ENCODE measurements around the gene LRRC25. TPM values are rescaled to one million over a fixed set of nuclear protein-coding genes. Genes with fewer than 3 reads are reported as not detected.

Gene LRRC25
- total RNA-seq, 6 donors from 2014 or later = 4.0 to 49.4 (median 24.0) TPM

DNA sequence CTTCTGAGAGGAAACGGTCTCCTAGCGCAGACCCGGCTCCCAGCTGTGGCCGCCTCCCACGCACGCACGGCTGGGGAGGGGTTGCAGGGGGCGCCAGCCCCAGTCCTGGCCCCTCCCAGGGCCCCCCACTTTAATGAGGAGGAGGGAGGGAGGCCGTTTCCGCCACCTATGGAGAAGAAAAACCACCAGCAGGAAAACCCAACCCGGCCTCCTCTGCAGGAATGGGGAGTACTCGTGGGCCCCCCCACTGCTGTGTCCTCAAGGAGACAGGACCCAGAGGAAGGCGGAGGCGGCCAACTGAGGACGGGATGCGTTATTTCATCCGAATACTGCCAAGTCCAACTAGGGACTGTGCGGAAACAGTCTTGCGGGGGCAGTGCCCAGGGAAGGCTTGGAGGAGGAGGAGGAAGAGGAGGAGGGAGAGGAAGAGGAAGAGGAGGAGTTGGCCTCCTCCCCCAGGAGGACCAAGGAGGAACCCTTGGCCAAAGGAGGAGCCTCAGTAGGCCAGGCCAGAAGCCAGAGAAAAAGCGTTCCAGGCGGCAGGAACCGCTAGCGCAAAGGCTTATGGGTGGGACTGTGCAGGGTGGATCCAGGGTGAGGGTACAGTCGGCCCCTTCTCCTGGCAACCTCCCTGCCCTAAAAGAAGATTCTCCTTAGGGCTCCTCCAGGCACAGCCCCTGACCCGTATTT, 17.9 kb upstream of the LRRC25 start:
- 14 to 41% methylated on average over 20 to 25 of the region's 25 CpGs for WGBS, 2 donors
- Histone ChIP-seq H3K27ac (peak overlapping the region; percentile 87 to 94 (median 91)), H3K36me3 (no peaks in the 10 kb centered on the region), H3K9me3 (no peaks in the 10 kb centered on the region), H3K4me1 (peaks cover 49 to 63% (median 52%) of the 10 kb centered on the region in 4 donors), H3K4me3 (peak overlapping the region in 3 of 4 donors; percentile 18 to 38 (median 37)), H3K27me3 (no peaks in the 10 kb centered on the region)
- ATAC-seq (ENCODE audit: low FRiP score in 2 of 2) = peak; percentile 15 to 19
- TF ChIP-seq POLR2A (IDR thresholded peaks at IDR 0.05) = peak in 1 of 4 donors; percentile 59
- TF ChIP-seq POLR2AphosphoS5 (IDR thresholded peaks at IDR 0.05) = peak; percentile 68 to 76
- TF ChIP-seq, protein P1, sequence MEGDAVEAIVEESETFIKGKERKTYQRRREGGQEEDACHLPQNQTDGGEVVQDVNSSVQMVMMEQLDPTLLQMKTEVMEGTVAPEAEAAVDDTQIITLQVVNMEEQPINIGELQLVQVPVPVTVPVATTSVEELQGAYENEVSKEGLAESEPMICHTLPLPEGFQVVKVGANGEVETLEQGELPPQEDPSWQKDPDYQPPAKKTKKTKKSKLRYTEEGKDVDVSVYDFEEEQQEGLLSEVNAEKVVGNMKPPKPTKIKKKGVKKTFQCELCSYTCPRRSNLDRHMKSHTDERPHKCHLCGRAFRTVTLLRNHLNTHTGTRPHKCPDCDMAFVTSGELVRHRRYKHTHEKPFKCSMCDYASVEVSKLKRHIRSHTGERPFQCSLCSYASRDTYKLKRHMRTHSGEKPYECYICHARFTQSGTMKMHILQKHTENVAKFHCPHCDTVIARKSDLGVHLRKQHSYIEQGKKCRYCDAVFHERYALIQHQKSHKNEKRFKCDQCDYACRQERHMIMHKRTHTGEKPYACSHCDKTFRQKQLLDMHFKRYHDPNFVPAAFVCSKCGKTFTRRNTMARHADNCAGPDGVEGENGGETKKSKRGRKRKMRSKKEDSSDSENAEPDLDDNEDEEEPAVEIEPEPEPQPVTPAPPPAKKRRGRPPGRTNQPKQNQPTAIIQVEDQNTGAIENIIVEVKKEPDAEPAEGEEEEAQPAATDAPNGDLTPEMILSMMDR (IDR thresholded peaks at IDR 0.05) = no peak
- peak in 1 of 2 donors; percentile 83 for DNase-seq

DNA sequence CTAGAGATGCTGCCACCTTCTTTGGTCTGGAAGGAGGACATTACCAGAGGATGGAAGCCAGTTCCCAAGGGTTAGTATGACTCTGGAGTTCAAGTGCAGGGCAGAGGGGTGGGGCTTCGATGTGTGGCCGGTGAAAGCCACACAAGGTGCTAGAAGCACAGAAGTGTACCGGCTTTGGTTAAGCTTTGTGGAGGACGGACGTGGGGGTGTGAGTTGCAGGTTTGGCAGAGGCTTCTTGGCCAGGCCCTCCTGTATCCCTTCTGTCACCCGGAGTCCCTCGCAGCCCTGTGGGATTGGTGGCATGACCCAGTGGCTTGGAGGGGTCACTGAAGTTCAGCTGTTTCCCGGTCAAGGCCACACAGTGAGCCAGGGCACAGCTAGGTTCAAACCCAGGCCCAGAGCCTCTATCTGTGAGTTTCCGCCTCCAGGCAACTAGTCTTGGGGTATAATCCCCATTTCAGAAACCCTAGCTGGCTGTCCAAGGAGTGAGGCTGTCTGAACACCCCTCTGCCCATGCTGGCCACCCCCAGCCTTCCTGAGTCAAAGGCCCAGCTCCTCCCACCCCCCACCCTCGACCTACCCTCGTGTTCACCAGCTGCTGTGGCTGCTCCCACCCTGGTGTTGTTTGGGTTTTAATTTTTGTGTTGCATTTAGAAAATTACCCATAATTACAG, 17.2 kb upstream of the LRRC25 start:
- H3K27me3 ChIP-seq = no peaks in the 10 kb centered on the region
- ATAC-seq (ENCODE audit: low FRiP score in 2 of 2) (no peak), DNase-seq (no peak)
- no peaks in the 10 kb centered on the region for H3K9me3 ChIP-seq
- WGBS, 2 donors = 8 to 13% methylated on average over 7 to 11 of the region's 11 CpGs
- peak overlapping the region in 3 of 4 donors; percentile 18 to 38 (median 37) for H3K4me3 ChIP-seq
- H3K36me3 ChIP-seq = no peaks in the 10 kb centered on the region
- TF ChIP-seq POLR2AphosphoS5 (IDR thresholded peaks at IDR 0.05) = no peak
- TF ChIP-seq, protein P1 (IDR thresholded peaks at IDR 0.05) = no peak
- H3K4me1 ChIP-seq = peaks cover 45 to 57% (median 47%) of the 10 kb centered on the region in 4 donors
- H3K27ac ChIP-seq = peak overlapping the region; percentile 87 to 94 (median 91)

DNA sequence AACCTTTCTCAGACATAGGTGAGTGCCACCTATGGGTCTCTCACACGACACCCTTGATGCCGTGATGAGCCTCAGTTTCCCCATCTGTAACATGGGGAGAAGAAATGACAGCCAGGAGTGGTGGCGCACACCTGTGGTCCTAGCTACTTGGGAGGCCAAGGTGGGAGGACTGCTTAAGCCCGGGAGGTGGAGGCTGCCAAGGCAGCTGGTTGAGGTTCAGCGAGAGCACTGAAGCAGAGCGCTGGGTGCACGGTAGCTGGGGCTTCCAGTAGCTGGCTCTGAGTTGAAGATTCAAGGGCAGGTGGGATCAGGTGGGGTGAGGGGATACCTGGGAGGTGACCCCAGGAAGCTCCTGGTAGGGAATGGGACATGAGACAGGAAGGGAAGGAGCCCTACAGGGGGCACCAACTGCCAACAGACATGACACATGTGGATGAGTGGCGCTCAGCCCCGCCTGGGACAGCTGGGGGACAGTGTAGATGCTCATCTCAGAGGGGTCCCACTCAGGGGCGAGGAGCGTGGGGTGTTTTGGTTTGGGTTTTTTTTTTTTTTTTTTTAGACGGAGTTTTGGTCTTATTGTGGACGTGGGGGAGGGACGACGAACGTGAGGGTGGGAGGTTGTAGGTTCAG, 15.3 kb upstream of the LRRC25 start:
- no peak for ATAC-seq (ENCODE audit: low FRiP score in 2 of 2)
- H3K9me3 ChIP-seq = no peaks in the 10 kb centered on the region
- H3K36me3 ChIP-seq = no peaks in the 10 kb centered on the region
- H3K4me1 ChIP-seq = peaks cover 32 to 41% (median 34%) of the 10 kb centered on the region in 4 donors
- WGBS, 2 donors = 84 to 85% methylated on average over 16 of the region's 16 CpGs
- H3K27ac ChIP-seq = no peak overlapping the region
- no peak overlapping the region for H3K4me3 ChIP-seq
- H3K27me3 ChIP-seq = no peaks in the 10 kb centered on the region
- TF ChIP-seq EP300 (IDR thresholded peaks at IDR 0.05) (no peak), POLR2AphosphoS5 (IDR thresholded peaks at IDR 0.05) (no peak), POLR2A (IDR thresholded peaks at IDR 0.05) (no peak)
- TF ChIP-seq, protein P1 (IDR thresholded peaks at IDR 0.05) = no peak
- no peak for DNase-seq

DNA sequence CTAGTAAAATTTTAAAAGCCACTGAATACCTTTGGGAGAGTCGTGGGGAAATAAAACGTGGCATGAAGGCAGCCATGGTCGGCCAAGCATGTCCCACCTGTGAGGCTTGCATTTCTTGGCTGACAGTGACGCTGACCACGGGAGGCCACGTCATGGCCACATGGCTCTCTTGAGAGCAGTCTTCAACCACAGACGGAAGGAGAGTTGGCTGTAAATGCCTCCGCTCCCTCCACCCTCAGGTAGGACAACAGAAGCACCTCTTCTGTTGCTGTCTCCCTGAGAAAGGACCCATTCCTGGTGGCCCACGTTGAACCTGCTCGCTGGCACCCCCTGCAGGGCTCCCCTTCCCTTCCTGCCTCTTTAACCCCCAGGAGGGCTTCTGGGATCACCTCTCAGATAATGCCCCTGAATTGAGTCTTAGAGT, 10.6 kb upstream of the LRRC25 start:
- no peak overlapping the region for H3K27ac ChIP-seq
- TF ChIP-seq, protein P1 (IDR thresholded peaks at IDR 0.05) = peak; percentile 34 to 66 (median 47)
- no peak for TF ChIP-seq POLR2AphosphoS5 (IDR thresholded peaks at IDR 0.05)
- H3K27me3 ChIP-seq = no peaks in the 10 kb centered on the region
- no peak overlapping the region for H3K4me3 ChIP-seq
- peaks cover 0 to 4% (median 0%) of the 10 kb centered on the region in 4 donors for H3K4me1 ChIP-seq
- no peaks in the 10 kb centered on the region for H3K9me3 ChIP-seq
- no peaks in the 10 kb centered on the region for H3K36me3 ChIP-seq
- ATAC-seq (ENCODE audit: low FRiP score in 2 of 2) = peak; percentile 36 to 58
- peak in 1 of 2 donors; percentile 77 for DNase-seq
- WGBS, 2 donors = 44 to 47% methylated on average over 9 to 10 of the region's 10 CpGs

All from upper lobe of left lung (tissue), 6 donors.